HL-60 (cell line): ENCODE results near the gene NRAP.

ENCODE experiments used
- CTCF ChIP-seq: IDR thresholded peaks from one replicate; pipeline ENCODE4 v1.5.1; 2011; ENCODE audit warnings: low read length, control low read depth, inconsistent platforms; ENCODE audit not compliant: insufficient read depth
- POLR2AphosphoS5 ChIP-seq: IDR thresholded peaks from 2 replicates; pipeline ENCODE4 v1.6.1; 2012; ENCODE audit warnings: low read depth
- REST ChIP-seq: IDR thresholded peaks from 2 replicates; pipeline ENCODE4 v1.6.1; 2012; ENCODE audit warnings: low read depth; ENCODE audit not compliant: insufficient replicate concordance
- SPI1 ChIP-seq: IDR thresholded peaks from 2 replicates; pipeline ENCODE4 v1.6.1; 2012; ENCODE audit warnings: low read depth, mild to moderate bottlenecking, borderline replicate concordance

GRCh38 chr10:113610631-113611601 lies 52.9 kb downstream of the NRAP start:
- no peak for TF ChIP-seq CTCF
- TF ChIP-seq POLR2AphosphoS5: no peak
- TF ChIP-seq REST: no peak
- no peak for TF ChIP-seq SPI1
